ENCODE results near the gene SDHAF3. TPM values are rescaled to one million over a fixed set of nuclear protein-coding genes. Genes with fewer than 3 reads are reported as not detected.
"Not testable (repeated sequence)": the region's sequence is repeated elsewhere in the genome, so short reads cannot be mapped to it uniquely, and the experiment has no call there.

SDHAF3 gene
- total RNA-seq, 1 experiment from 2014 or later, result 9.2 TPM

GRCh38 chr7:97118306-97118917, 914 bp downstream of the SDHAF3 start:
- H3K9me3 Mint-ChIP-seq (ENCODE audit: low read depth, unreplicated experiment), result peaks cover 2% of the 10 kb centered on the region
- peaks cover 20% of the 10 kb centered on the region for H3K4me1 Mint-ChIP-seq (ENCODE audit: low read depth, unreplicated experiment)
- TF ChIP-seq CTCF (IDR thresholded peaks at IDR 0.05; ENCODE audit: unreplicated experiment), result no peak
- CTCF ChIA-PET, result interaction anchor here (0.7 to 1.0 kb wide), 2 partner anchors 14 to 17 kb away, joined by 3 to 4 read pairs; no protein-coding TSS in a partner anchor
- H3K27me3 Mint-ChIP-seq (ENCODE audit: unreplicated experiment), result no peaks in the 10 kb centered on the region
- intact Hi-C loops (cut with micrococcal nuclease; ENCODE audit: unreplicated experiment), result no loop called here
- BruUV-seq (replicated peaks), result no TSS peak
- DNase-seq, result no peak
- peak overlapping the region; percentile 88 for H3K4me3 Mint-ChIP-seq (ENCODE audit: low read depth, unreplicated experiment)
- H3K36me3 Mint-ChIP-seq (ENCODE audit: insufficient read depth, unreplicated experiment), result peaks cover 17% of the 10 kb centered on the region
- H3K27ac Mint-ChIP-seq (ENCODE audit: unreplicated experiment), result peak overlapping the region; percentile 80

- peaks cover 17% of the 10 kb centered on the region for H3K36me3 Mint-ChIP-seq (ENCODE audit: insufficient read depth, unreplicated experiment)
- peak overlapping the region; percentile 88 for H3K4me3 Mint-ChIP-seq (ENCODE audit: low read depth, unreplicated experiment)
- intact Hi-C loops (cut with micrococcal nuclease; ENCODE audit: unreplicated experiment), result no loop called here
- H3K27ac Mint-ChIP-seq (ENCODE audit: unreplicated experiment), result no peak overlapping the region
- peaks cover 5% of the 10 kb centered on the region for H3K9me3 Mint-ChIP-seq (ENCODE audit: low read depth, unreplicated experiment)
- BruUV-seq (replicated peaks), result no TSS peak
- TF ChIP-seq CTCF (IDR thresholded peaks at IDR 0.05; ENCODE audit: unreplicated experiment), result no peak
- DNase-seq, result no peak
- no peaks in the 10 kb centered on the region for H3K27me3 Mint-ChIP-seq (ENCODE audit: unreplicated experiment)
- CTCF ChIA-PET, result no interaction called here
- peaks cover 20% of the 10 kb centered on the region for H3K4me1 Mint-ChIP-seq (ENCODE audit: low read depth, unreplicated experiment)
Measured at GRCh38 chr7:97119747-97120146, 2.2 kb downstream of the SDHAF3 start.

GRCh38 chr7:97120713-97121457, 3.4 kb downstream of the SDHAF3 start:
- peaks cover 20% of the 10 kb centered on the region for H3K4me1 Mint-ChIP-seq (ENCODE audit: low read depth, unreplicated experiment)
- peaks cover 8% of the 10 kb centered on the region for H3K9me3 Mint-ChIP-seq (ENCODE audit: low read depth, unreplicated experiment)
- intact Hi-C loops (cut with micrococcal nuclease; ENCODE audit: unreplicated experiment), result no loop called here
- no peaks in the 10 kb centered on the region for H3K27me3 Mint-ChIP-seq (ENCODE audit: unreplicated experiment)
- no peak for DNase-seq
- peaks cover 17% of the 10 kb centered on the region for H3K36me3 Mint-ChIP-seq (ENCODE audit: insufficient read depth, unreplicated experiment)
- no peak overlapping the region for H3K4me3 Mint-ChIP-seq (ENCODE audit: low read depth, unreplicated experiment)
- BruUV-seq (replicated peaks), result no TSS peak
- TF ChIP-seq CTCF (IDR thresholded peaks at IDR 0.05; ENCODE audit: unreplicated experiment), result no peak
- CTCF ChIA-PET, result no interaction called here
- H3K27ac Mint-ChIP-seq (ENCODE audit: unreplicated experiment), result no peak overlapping the region

GRCh38 chr7:97123115-97123514, 5.6 kb downstream of the SDHAF3 start:
- BruUV-seq (replicated peaks); intact Hi-C loops (cut with micrococcal nuclease; ENCODE audit: unreplicated experiment); DNase-seq; H3K9me3 Mint-ChIP-seq (ENCODE audit: low read depth, unreplicated experiment); H3K27ac Mint-ChIP-seq (ENCODE audit: unreplicated experiment); H3K27me3 Mint-ChIP-seq (ENCODE audit: unreplicated experiment); CTCF ChIA-PET; H3K36me3 Mint-ChIP-seq (ENCODE audit: insufficient read depth, unreplicated experiment); H3K4me3 Mint-ChIP-seq (ENCODE audit: low read depth, unreplicated experiment): not testable (repeated sequence)
- peaks cover 20% of the 10 kb centered on the region for H3K4me1 Mint-ChIP-seq (ENCODE audit: low read depth, unreplicated experiment)

All from Calu3 (cell line).